Frontal cortex (tissue), 4 donors: ENCODE data around the gene MATN1. TPM values are rescaled to one million over a fixed set of nuclear protein-coding genes. Genes with fewer than 3 reads are reported as not detected.
"Not testable (repeated sequence)": the region's sequence is repeated elsewhere in the genome, so short reads cannot be mapped to it uniquely, and the experiment has no call there.

Experiments
- DNase-seq, 2 donors: peaks; one replicate each; pipeline ENCODE4 v3.0.0; 2012; ENCODE audit warnings: low spot score in 2 of 2
- FAIRE-seq: peaks from 2 replicates; lab custom pipeline; 2012; peaks lifted over from hg19 to GRCh38; lab: Jason Lieb, UNC
- total RNA-seq: library from RNA; depleted of rRNA; stranded (reverse); fragments of >200 nt; gene quantifications from one replicate; pipeline ENCODE4 v1.2.3, GENCODE V29; 2014
- donor health status: control.
- donor health status: control.
- donor health status: control.

MATN1 gene
- total RNA-seq, 1 donor from 2014 or later: 0.41 TPM

DNA sequence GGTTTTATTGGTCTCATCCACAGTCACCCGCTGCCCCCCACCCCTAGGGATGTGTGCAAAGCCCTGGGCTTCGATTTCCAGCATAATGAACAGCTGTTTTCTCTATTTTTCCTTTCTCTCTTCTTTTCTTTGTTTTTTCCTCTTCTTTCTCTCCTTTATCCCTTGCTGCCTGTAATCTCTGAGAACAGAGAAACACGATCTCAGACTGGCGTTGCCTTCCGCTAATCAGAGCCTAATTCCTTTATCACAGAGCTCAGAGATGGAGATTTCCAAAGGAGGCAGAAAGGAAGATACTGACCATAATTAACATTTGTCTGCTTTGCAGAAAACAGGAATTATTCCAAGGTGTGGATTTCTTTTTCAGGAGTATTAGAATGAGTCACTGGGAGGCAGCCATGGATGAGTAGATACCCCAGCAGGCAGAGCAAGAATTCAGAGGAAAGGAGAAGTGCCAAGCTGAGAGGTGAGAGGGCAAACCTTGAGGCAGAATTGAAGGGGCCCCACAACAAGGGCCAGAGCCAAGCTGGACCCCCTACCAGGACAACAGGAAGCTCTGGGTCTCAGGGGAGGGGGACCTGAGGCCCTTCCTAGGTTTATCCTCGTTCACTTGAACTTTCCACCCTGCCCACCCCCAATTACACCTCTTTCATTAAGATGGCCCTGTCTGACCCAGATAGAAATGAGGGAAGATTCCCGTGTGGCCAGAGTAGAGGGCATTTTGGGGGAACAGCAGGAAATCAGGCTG lies 33.3 kb downstream of the MATN1 start:
- DNase-seq (no peak), FAIRE-seq (no peak)

GRCh38 chr1:30688920-30689794 lies 34.2 kb downstream of the MATN1 start:
- FAIRE-seq (no peak), DNase-seq (no peak)

- not testable (repeated sequence) for DNase-seq, FAIRE-seq
Measured at GRCh38 chr1:30688516-30688915, 34.9 kb downstream of the MATN1 start.

GRCh38 chr1:30687886-30688285 lies 35.5 kb downstream of the MATN1 start:
- no peak for DNase-seq
- no peak for FAIRE-seq

- DNase-seq (no peak), FAIRE-seq (no peak)
Measured at GRCh38 chr1:30686236-30686935, 37.0 kb downstream of the MATN1 start.

GRCh38 chr1:30685796-30686165 lies 37.6 kb downstream of the MATN1 start:
- DNase-seq: no peak
- no peak for FAIRE-seq

- no peak for FAIRE-seq
- DNase-seq: peak in 1 of 2 donors; percentile 42
Measured at GRCh38 chr1:30684881-30685795, 38.2 kb downstream of the MATN1 start.

- no peak for DNase-seq
- no peak for FAIRE-seq
Measured at GRCh38 chr1:30684259-30684658, 39.1 kb downstream of the MATN1 start.

GRCh38 chr1:30683699-30684098 lies 39.7 kb downstream of the MATN1 start:
- no peak for DNase-seq
- no peak for FAIRE-seq

- no peak for FAIRE-seq
- DNase-seq: no peak
Measured at GRCh38 chr1:30682396-30683275, 40.7 kb downstream of the MATN1 start.

DNA sequence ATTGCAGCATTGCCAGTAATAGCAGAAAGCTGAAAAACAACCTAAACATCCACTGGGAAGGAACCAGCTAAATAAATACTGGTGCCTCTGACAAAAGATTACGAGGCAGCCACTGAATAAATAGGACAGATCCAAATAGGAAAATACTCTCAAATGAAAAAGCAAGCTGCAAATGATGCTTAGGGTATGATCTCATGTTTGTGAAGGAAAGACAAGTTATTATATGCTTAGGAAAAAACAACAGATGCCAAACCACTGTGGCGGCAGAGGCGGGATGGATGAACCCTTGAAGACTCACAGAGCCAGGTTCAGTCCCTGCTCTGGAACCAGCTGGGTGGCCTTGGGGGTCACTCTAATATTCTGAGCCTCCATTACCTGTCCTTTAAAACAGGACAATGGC lies 41.6 kb downstream of the MATN1 start:
- FAIRE-seq (no peak), DNase-seq (no peak)

- FAIRE-seq (no peak), DNase-seq (no peak)
Measured at GRCh38 chr1:30680879-30681278, 42.5 kb downstream of the MATN1 start.

- DNase-seq: no peak
- no peak for FAIRE-seq
Measured at GRCh38 chr1:30680429-30680828, 43.0 kb downstream of the MATN1 start.

DNA sequence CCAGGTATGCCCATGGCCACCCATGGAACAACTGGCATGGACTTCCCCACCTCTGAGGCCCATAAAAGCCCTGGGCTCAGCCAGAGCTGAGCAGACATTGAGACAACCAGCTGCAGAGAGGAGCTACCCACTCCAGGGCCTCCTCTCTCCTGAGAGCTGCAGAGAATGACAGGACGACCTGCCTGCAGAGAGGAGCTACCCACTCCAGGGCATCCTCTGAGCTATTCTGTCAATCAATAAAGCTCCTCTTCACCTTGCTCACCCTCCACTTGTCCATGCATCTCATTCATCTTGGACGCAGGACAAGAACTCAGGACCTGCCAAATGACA lies 43.4 kb downstream of the MATN1 start:
- no peak for DNase-seq
- FAIRE-seq: no peak

- no peak for FAIRE-seq
- no peak for DNase-seq
Measured at GRCh38 chr1:30679201-30679975, 44.0 kb downstream of the MATN1 start.

- DNase-seq (no peak), FAIRE-seq (no peak)
Measured at GRCh38 chr1:30678209-30678608, 45.2 kb downstream of the MATN1 start.

DNA sequence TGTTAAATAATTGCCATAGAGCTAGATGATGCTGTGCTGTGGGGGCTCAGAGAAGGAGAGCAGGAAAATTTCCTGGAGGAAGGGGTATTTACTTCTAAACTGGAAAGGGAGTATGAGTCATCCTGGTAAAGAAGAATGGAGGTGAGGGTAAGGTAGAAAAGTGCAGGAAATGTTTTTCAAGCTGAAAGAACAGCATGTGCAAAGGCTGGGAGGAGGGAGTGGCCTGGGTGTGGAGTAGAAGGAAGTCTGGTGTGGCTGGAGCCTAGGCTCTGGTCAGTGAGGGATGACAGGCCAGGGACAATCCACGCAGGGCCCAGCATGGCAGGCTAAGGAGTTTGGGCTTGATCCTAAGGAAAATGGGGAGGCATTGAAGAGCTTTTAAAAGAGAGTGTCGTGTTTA lies 45.9 kb downstream of the MATN1 start:
- FAIRE-seq (no peak), DNase-seq (no peak)

GRCh38 chr1:30675761-30676160 lies 47.6 kb downstream of the MATN1 start:
- FAIRE-seq (no peak), DNase-seq (no peak)
